Ectodermal cell (in vitro differentiated cells): ENCODE measurements around the gene MED26.

ENCODE experiments used
- H3K27ac ChIP-seq: 2 replicates; pipeline ENCODE4 v1.7.0; 2013; ENCODE audit warnings: mild to moderate bottlenecking, low read depth, low read length; ENCODE audit not compliant: insufficient read depth, poor library complexity, severe bottlenecking
- H3K27me3 ChIP-seq: 2 replicates; pipeline ENCODE4 v1.7.0; 2013; ENCODE audit warnings: mild to moderate bottlenecking, low read length; ENCODE audit not compliant: insufficient read depth, control insufficient read depth, poor library complexity, severe bottlenecking
- H3K36me3 ChIP-seq: one replicate; pipeline ENCODE4 v1.7.0; 2013; ENCODE audit warnings: low read length; ENCODE audit not compliant: control insufficient read depth, insufficient read depth
- H3K4me1 ChIP-seq: one replicate; pipeline ENCODE4 v1.7.0; 2013; ENCODE audit warnings: low read length; ENCODE audit not compliant: control insufficient read depth, insufficient read depth
- H3K4me3 ChIP-seq: 2 replicates; pipeline ENCODE4 v1.7.0; 2013; ENCODE audit warnings: low read depth, low read length, control low read depth; ENCODE audit not compliant: insufficient read depth
- H3K9me3 ChIP-seq: 2 replicates; pipeline ENCODE4 v1.7.0; 2013; ENCODE audit warnings: mild to moderate bottlenecking, low read length, moderate library complexity; ENCODE audit not compliant: control insufficient read depth
- WGBS, 2 experiments: methylation state at CpG; one replicate each; pipeline ENCODE4 v1.1.7; 2013; ENCODE audit warnings: missing lambda C conversion rate in 2 of 2; 5-methylcytosine and 5-hydroxymethylcytosine counted together

Gene MED26

GRCh38 chr19:16650821-16651220 lies 22.8 kb upstream of the MED26 start:
- Histone ChIP-seq H3K4me3 (no peak overlapping the region), H3K9me3 (no peaks in the 10 kb centered on the region), H3K36me3 (peaks cover 36% of the 10 kb centered on the region), H3K27ac (no peak overlapping the region), H3K4me1 (no peaks in the 10 kb centered on the region), H3K27me3 (no peaks in the 10 kb centered on the region)
- WGBS, 2 experiments: 94 to 96% methylated on average over 2 of the region's 2 CpGs

GRCh38 chr19:16649734-16650133 lies 21.7 kb upstream of the MED26 start:
- Histone ChIP-seq H3K27me3 (no peaks in the 10 kb centered on the region), H3K4me3 (no peak overlapping the region), H3K4me1 (no peaks in the 10 kb centered on the region), H3K27ac (no peak overlapping the region), H3K9me3 (no peaks in the 10 kb centered on the region), H3K36me3 (peaks cover 37% of the 10 kb centered on the region)
- 98% methylated on average over 9 of the region's 9 CpGs for WGBS, 2 experiments

DNA sequence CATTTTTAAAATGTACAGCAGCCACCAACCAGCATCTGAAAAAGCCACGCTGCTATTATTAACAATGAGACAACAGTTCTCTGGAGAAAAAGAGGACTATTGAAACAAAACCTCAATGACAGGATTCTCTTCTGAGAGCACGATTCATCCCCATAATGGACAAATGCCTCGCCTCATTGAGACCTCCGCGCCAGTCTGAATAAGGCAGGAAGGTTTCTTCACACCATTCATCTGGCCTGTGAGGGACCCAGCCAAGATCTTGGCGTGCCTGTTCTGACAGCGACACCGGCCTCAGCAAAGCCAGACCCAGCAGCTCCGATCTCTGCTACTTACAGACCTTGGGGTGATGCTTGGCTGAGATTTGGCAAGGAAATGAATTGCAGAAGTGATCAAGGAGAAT lies 17.1 kb upstream of the MED26 start:
- Histone ChIP-seq H3K27me3 (no peaks in the 10 kb centered on the region), H3K27ac (no peak overlapping the region), H3K4me1 (no peaks in the 10 kb centered on the region), H3K9me3 (no peaks in the 10 kb centered on the region), H3K4me3 (no peak overlapping the region), H3K36me3 (peaks cover 10% of the 10 kb centered on the region)
- 96% methylated on average over 9 of the region's 9 CpGs for WGBS, 2 experiments

- Histone ChIP-seq H3K4me1 (no peaks in the 10 kb centered on the region), H3K9me3 (no peaks in the 10 kb centered on the region), H3K36me3 (peaks cover 10% of the 10 kb centered on the region), H3K27ac (no peak overlapping the region), H3K4me3 (no peak overlapping the region), H3K27me3 (no peaks in the 10 kb centered on the region)
- 97% methylated on average over 10 of the region's 10 CpGs for WGBS, 2 experiments
These were observed 13.7 kb upstream of the MED26 start for GRCh38 chr19:16641695-16642094.

- Histone ChIP-seq H3K4me3 (no peak overlapping the region), H3K9me3 (no peaks in the 10 kb centered on the region), H3K4me1 (no peaks in the 10 kb centered on the region), H3K27me3 (no peaks in the 10 kb centered on the region), H3K36me3 (peaks cover 6% of the 10 kb centered on the region), H3K27ac (no peak overlapping the region)
- 86 to 100% methylated on average over 1 of the region's 1 CpG for WGBS, 2 experiments
These were observed 12.9 kb upstream of the MED26 start for GRCh38 chr19:16640951-16641350.

- Histone ChIP-seq H3K27me3 (no peaks in the 10 kb centered on the region), H3K36me3 (no peaks in the 10 kb centered on the region), H3K9me3 (no peaks in the 10 kb centered on the region), H3K27ac (no peak overlapping the region), H3K4me3 (no peak overlapping the region), H3K4me1 (no peaks in the 10 kb centered on the region)
- WGBS, 2 experiments: 95 to 98% methylated on average over 1 of the region's 1 CpG
These were observed 10.7 kb upstream of the MED26 start for GRCh38 chr19:16638666-16639065.

DNA sequence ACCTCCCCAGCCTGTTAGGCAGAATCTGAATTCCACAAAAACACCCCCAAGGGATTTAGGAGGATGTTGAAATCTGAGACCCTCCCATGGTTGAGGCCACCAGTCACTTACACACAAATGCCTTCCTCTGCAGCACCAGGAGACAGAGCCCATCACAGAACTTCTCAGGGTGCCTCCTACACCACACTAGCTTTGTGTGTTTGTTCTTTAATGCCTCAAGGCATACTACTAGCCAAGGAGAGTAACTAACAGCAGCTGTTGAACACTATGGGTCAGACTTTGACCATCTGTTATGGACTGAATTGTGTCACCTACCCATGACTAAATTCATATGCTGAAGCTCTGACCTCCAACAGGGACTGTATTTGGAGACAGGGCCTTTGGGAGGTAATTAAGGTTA lies 9.5 kb upstream of the MED26 start:
- Histone ChIP-seq H3K27ac (no peak overlapping the region), H3K9me3 (no peaks in the 10 kb centered on the region), H3K4me1 (no peaks in the 10 kb centered on the region), H3K36me3 (no peaks in the 10 kb centered on the region), H3K4me3 (no peak overlapping the region), H3K27me3 (no peaks in the 10 kb centered on the region)

DNA sequence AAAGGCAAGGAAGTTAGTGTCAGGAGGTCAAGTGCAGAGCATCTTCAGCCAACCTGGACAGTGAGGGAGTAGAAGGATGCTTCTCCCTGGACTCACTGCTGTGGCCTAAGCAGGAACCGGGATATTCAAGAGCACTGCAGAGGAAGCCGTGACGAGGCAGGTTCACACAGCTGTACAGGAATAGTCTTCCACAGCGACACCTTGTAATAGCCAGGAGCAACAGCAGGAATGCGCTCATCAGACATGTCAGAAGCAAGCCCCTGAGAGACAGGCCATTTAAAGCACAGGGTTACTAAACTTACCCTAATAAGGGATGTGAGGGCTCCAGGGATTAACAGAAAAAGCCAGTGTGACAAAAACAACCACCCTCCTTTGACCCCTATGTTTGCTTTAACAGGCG lies 3.5 kb upstream of the MED26 start:
- Histone ChIP-seq H3K36me3 (no peaks in the 10 kb centered on the region), H3K27me3 (no peaks in the 10 kb centered on the region), H3K27ac (no peak overlapping the region), H3K9me3 (no peaks in the 10 kb centered on the region), H3K4me1 (peaks cover 2% of the 10 kb centered on the region), H3K4me3 (no peak overlapping the region)
- 92 to 95% methylated on average over 6 of the region's 6 CpGs for WGBS, 2 experiments

DNA sequence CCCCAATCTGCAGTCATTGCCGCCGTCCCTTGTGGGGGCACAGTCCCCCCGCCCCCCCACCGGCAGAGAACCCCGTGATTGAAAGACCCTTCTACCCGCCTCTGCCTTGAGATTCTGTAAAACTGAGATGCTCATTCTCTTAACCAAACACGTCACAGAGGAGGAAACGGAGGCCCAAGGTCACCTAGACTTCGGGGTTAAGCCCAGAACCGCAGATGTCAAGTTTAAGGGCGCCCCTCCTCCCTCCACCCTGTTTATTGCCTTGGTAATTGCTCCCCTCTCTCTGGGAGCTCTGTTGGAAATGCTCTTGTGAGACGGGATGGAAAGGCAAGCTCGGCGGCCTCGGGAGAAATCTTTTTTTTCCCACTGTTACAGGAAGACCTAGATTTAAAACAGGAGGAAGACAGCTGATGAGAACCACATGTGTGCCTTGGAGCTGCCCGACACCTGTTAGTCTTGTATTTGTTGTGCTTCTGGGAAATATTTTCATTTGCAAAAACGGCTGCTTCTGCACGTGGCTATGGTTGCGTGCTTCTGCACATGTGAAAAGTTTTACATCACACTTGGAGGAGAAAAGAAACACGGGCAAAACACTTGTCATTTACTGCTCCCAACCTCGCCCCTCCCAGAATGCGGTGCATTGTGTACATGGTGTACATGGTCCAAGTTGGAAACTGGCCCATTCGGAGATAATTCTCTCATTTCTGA lies 1.1 kb upstream of the MED26 start:
- peak overlapping the region; percentile 44 for H3K27ac ChIP-seq
- H3K36me3 ChIP-seq: no peaks in the 10 kb centered on the region
- no peaks in the 10 kb centered on the region for H3K27me3 ChIP-seq
- no peaks in the 10 kb centered on the region for H3K9me3 ChIP-seq
- peak overlapping the region; percentile 87 for H3K4me3 ChIP-seq
- peaks cover 4% of the 10 kb centered on the region for H3K4me1 ChIP-seq
- 37 to 39% methylated on average over 23 of the region's 23 CpGs for WGBS, 2 experiments

GRCh38 chr19:16627928-16628182 lies 149 bp downstream of the MED26 start:
- Histone ChIP-seq H3K4me1 (peaks cover 4% of the 10 kb centered on the region), H3K36me3 (no peaks in the 10 kb centered on the region), H3K27me3 (no peaks in the 10 kb centered on the region), H3K27ac (no peak overlapping the region), H3K9me3 (no peaks in the 10 kb centered on the region), H3K4me3 (peak overlapping the region; percentile 79)
- WGBS, 2 experiments: 0% methylated on average over 38 of the region's 38 CpGs
